NCI-H2107 (cell line): ENCODE measurements around the gene LCE1A.

Experiments used
- DNase-seq: peaks from one replicate; lab custom pipeline; 2025; lab: John Stamatoyannopoulos, UW

Gene LCE1A

DNA sequence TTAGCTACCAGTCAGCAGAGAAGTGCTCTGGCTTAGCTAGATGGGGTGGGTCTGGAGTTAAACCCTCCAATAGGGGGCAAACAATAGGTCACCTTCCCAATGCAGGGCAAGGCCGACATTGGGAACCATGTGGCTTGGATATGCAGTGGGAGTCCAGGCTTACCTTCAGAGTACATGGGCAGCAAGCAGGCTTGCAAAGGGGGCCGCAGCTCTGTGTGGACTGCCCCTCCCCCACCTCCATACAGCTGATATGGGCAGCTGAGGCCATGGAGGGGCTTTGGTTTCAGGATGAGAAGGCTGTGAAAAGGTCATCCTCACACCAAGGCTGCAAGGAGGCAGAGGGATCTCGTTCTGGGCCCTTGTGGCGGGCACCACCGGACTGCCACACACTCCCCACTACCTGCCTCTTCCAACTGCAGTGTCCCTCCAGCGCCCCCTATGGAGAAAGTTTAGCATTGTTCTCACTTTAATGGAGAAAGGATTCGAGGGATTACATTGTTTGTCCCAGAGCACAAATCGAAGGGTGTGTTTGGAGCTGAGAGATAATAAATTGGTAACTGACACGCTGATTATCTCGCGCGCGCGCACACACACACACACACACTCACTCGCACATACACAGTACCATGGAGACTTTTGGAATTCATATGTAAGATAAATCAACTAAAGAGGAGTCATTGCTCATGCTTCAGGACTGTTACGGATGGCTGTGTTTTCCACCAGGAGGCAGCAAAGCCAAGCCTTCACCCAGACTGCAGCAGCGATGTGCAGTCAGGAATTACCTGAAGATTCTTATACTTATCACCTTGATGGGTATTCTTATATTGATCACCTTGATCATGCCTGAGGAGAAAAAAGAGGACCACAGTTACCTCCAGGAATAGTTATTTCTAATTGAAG, 43.8 kb downstream of the LCE1A start:
- peak; percentile 16 for DNase-seq

DNA sequence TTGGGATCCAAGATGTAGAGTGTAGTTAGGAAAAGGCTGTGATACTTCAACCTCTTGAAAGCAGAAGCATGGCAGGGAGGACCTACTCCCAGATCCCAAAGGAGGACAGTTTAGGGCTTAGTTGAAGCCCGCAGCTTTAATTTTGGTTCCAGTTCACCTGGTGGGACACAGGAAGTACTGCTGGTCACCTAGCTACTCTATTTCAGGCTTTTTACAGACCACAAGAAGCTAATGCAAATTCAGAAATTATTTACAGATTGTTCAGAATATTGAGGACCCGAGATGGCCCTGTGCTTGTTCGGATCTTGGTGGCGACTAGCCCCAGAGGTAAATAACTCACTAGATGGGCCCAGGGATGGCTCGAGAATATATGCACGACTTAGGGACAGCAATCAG, 44.5 kb downstream of the LCE1A start:
- no peak for DNase-seq

DNA sequence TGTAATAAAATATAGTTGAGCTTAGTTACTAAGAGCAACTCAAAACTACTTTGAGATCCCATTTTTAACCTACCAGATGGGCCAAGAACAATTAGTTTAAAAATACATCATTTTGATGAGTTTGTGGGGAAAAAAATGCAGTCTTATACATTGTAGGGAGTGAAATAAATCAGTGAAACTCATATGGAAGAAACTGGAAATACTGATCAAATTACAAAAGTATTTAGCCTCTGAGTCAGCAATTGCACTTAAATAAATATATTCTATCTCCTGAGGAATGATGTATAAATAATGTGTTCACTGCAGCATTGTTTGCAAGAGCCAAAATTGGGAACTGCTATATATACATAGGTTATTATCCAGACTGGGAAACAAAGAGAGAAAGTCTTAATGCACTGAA, 46.2 kb downstream of the LCE1A start:
- no peak for DNase-seq

DNA sequence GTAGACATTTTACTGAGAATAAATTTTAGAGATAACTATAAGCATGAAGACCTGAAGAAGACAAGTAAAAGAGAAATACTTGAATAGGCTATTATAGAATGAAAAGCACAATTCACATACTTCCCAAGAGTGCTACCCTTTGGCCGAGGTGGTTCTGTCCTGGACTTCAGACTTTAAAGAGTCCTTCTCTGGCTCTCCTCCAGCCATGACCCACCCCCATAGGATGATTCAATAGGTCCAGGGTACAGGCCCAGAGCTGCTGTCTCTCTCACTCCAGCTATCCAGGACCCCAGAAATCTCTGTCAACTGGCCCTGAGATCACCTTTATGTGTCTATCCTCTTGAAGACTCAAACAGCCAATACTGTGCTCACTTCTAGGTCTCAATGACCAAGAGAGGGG, 49.6 kb downstream of the LCE1A start:
- DNase-seq: no peak
